ENCODE results near the gene PLD5. TPM values are rescaled to one million over a fixed set of nuclear protein-coding genes. Genes with fewer than 3 reads are reported as not detected.

The PLD5 gene
- total and polyA plus RNA-seq, 2 donors (not counting 3 experiments of a cell fraction or from before 2014, with no cell fraction given): not detected

DNA sequence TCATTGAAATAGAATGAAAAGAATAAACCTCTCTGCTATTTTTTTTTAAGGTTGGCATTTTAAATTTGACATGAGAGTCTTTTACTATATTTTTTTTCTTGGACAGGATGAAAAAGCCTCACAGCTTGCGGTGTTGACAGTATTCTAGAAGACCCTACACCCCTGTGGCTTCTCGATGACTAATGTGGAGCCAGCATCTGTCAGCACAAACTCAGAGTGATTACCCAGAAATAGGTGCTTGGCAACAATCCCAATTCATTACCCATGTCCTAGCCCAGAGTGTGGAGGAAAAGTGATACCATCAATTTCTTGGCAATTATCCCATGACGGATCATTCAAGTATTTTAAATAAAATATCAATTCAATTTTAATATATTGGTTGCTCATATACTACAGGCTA, 338.8 kb downstream of the PLD5 start:
- TF ChIP-seq, protein P1, sequence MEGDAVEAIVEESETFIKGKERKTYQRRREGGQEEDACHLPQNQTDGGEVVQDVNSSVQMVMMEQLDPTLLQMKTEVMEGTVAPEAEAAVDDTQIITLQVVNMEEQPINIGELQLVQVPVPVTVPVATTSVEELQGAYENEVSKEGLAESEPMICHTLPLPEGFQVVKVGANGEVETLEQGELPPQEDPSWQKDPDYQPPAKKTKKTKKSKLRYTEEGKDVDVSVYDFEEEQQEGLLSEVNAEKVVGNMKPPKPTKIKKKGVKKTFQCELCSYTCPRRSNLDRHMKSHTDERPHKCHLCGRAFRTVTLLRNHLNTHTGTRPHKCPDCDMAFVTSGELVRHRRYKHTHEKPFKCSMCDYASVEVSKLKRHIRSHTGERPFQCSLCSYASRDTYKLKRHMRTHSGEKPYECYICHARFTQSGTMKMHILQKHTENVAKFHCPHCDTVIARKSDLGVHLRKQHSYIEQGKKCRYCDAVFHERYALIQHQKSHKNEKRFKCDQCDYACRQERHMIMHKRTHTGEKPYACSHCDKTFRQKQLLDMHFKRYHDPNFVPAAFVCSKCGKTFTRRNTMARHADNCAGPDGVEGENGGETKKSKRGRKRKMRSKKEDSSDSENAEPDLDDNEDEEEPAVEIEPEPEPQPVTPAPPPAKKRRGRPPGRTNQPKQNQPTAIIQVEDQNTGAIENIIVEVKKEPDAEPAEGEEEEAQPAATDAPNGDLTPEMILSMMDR (IDR thresholded peaks at IDR 0.05; ENCODE audit: extremely low read depth in 1 of 2, insufficient read depth in 1 of 2, low read depth in 1 of 2, low read length in 2 of 2): no peak
- TF ChIP-seq MYC (IDR thresholded peaks at IDR 0.05; ENCODE audit: low read depth, low read length) (no peak), FOS (IDR thresholded peaks at IDR 0.05; ENCODE audit: borderline replicate concordance, insufficient read depth, low read length) (no peak), GATA2 (IDR thresholded peaks at IDR 0.05; ENCODE audit: insufficient read depth, insufficient read length, low read depth, low read length) (no peak), EZH2 (IDR thresholded peaks at IDR 0.05; ENCODE audit: borderline replicate concordance, low read depth, low read length, severe bottlenecking) (no peak), POLR2A (IDR thresholded peaks at IDR 0.05; ENCODE audit: low read depth, low read length) (no peak), POLR2AphosphoS5 (IDR thresholded peaks at IDR 0.05; ENCODE audit: insufficient read depth, low read depth, low read length) (no peak), JUN (IDR thresholded peaks at IDR 0.05; ENCODE audit: borderline replicate concordance, insufficient read depth, insufficient read length, low read depth) (no peak)
- TF ChIP-seq, protein P2, sequence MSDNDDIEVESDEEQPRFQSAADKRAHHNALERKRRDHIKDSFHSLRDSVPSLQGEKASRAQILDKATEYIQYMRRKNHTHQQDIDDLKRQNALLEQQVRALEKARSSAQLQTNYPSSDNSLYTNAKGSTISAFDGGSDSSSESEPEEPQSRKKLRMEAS (IDR thresholded peaks at IDR 0.05; ENCODE audit: insufficient read depth, insufficient read length): no peak
- Histone ChIP-seq H3K36me3 (ENCODE audit: control insufficient read depth in 2 of 2, extremely low read depth in 1 of 2, insufficient read depth in 2 of 2, low read length in 2 of 2) (no peaks in the 10 kb centered on the region), H3K9ac (replicated peaks; ENCODE audit: extremely low read depth, insufficient read depth, low read length) (no peak overlapping the region), H2AFZ (ENCODE audit: low read depth, low read length) (no peak overlapping the region), H3K4me2 (ENCODE audit: insufficient read depth, low read length) (no peak overlapping the region), H3K79me2 (ENCODE audit: control insufficient read depth, insufficient read depth, low read length) (no peaks in the 10 kb centered on the region), H3K9me3 (replicated peaks; ENCODE audit: control insufficient read depth, insufficient read depth, low read length) (peaks cover 8% of the 10 kb centered on the region), H3K27ac (ENCODE audit: insufficient read depth, low read depth, low read length) (no peak overlapping the region), H3K27me3 (ENCODE audit: control insufficient read depth in 2 of 2, insufficient read depth in 2 of 2, low read length in 2 of 2) (no peaks in the 10 kb centered on the region), H3K4me3 (replicated peaks in 1 of 3; ENCODE audit: insufficient read depth in 1 of 3, low read depth in 1 of 3, low read length in 3 of 3) (no peak overlapping the region), H3K9me1 (replicated peaks; ENCODE audit: control insufficient read depth, extremely low read depth, insufficient read depth, low read length) (no peaks in the 10 kb centered on the region), H3K4me1 (ENCODE audit: control insufficient read depth, extremely low read depth, insufficient read depth, low read length) (no peaks in the 10 kb centered on the region), H4K20me1 (replicated peaks; ENCODE audit: control insufficient read depth, extremely low read depth, insufficient read depth, low read length) (no peaks in the 10 kb centered on the region)
- dilution Hi-C loops (cut with MboI; ENCODE audit: extremely low pct_ligation_motif_present, low sequenced_read_pairs) (no loop called here), intact Hi-C loops (cut with micrococcal nuclease) (no loop called here)
- DNase-seq (ENCODE audit: low read depth, low spot score): no peak
- no peak for FAIRE-seq
- no TSS peak for BruUV-seq (replicated peaks)
- ChIA-PET POLR2A (no interaction called here), CTCF (no interaction called here)

Data from endothelial cell of umbilical vein (primary cell).